HG03045 (cell line): ENCODE results near the gene CHST11.

Experiments
- ATAC-seq: cut with Tn5 transposase; IDR thresholded peaks from one replicate; pipeline ENCODE4 v1.9.1; 2021; ENCODE audit warnings: mild to moderate bottlenecking, moderate library complexity; ENCODE audit not compliant: unreplicated experiment

The CHST11 gene

DNA sequence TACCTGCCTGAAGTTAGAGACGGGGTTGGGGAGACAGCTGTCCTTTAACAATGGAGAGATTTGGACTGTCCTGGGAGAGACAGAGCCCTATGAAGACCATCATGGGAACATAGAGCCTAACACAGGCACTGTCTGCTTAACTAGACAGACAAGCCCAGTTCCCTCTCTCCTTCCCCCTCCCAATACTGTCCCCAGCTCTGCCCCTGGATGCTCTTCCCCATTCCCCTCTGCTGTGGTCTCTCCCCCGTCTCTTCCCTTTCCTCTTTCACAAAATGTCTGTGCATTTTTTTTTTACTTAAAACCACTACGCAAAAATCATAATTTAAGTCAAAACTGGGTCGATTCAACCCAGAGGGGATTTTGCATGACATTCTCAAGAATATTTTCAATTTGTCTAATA, 232.9 kb downstream of the CHST11 start:
- no peak for ATAC-seq

DNA sequence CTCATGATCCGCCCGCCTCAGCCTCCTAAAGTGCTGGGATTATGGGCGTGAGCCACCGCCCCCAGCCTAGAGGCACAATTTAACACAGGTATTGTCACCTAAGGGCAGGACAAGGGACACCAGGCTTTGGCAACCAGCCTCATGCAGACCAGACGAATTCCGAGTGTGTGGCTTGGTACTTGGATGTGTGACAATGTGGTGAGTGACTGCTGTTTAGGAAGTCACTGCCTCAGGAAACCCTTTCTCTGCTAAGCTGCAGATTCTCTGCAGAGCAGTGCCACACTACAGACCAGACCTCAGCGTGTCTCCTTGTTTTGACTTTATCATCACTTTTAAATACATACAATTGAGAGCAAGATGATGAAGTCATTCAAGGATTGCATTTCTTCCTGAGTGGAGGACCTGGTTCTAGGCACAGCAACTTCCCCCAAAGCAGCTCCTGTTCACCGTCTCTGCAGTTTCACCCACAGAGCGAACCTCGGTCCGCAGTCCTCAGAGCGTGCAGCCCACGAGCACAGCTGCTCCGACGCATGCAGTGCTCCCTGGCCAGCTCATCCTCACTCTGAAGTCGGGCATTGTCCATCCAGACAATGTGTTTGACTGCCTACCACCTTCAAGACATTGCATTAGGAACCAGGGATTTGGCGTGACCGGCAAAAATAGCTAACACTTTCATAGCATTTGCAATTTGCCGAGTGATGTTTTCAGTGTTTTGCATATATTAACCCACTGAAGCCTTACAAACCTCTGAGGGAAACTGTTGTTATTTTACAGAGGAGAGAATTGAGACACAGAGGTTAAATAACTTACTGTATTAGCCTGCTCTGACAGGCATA, 235.2 kb downstream of the CHST11 start:
- ATAC-seq = no peak

DNA sequence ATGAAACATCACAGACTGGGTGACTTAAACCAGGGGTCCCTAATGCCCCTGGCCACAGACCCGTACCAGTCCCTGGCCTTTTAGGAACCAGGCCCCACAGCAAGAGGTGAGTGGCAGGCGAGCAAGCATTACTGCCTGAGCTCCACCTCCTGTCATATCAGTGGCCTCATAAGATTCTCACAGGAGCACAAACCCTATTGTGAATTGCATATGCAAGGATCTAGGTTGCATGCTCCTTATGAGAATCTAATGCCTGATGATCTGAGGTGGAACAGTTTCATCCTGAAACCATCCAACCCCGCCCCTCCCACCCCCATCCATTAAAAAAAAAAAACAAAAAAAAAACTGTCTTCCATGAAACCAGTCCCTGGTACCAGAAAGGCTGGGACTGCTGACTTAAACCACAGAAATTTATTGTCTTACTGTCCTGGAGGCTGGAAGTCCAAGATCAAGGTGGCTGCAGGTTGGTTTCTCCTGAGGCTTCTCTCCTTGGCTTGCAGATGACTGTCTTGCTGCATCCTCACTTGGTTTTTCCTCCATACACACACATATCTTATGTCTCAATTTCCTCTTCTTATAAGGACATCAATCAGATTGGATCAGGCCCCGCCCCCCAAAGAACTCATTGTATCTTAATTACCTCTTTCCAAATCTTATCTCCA, 235.9 kb downstream of the CHST11 start:
- ATAC-seq = no peak

DNA sequence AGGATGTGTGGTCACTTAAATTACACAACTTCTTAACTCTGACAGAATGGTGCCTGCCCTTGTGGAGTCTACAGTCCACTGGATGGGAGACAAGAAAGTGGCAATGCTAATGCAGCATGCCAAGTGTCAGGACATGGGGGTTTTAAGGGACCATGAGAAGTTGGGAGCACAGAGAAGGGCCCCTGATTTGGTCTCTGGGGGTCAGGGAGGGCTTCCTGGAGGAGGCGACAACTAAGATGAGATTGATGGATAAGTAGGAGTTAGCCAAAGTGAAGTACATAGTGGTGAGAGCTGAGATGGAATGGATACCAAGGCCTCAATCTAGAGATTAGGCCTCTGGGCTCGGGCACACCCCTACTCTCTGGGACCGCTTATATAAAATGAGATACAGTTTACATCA, 236.7 kb downstream of the CHST11 start:
- ATAC-seq = no peak

DNA sequence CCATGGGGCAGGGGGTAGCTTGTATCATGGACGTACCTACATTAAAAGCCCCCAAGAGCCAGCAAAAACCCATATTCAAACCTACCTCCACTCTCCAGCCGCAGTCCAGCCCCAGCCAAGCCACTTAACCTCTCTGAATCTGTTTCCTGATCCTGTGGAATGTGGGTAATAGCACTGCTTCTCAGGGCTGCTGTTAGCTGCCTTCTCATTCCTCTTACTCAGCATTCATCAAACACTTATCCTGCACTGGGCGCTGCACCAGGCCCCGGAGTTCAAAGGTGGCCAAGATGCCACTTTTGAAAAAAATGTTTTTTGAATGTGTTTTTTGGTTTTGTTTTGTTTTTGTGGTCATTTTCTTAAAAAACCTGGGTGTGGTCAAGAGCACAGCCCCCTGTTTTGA, 237.4 kb downstream of the CHST11 start:
- no peak for ATAC-seq

DNA sequence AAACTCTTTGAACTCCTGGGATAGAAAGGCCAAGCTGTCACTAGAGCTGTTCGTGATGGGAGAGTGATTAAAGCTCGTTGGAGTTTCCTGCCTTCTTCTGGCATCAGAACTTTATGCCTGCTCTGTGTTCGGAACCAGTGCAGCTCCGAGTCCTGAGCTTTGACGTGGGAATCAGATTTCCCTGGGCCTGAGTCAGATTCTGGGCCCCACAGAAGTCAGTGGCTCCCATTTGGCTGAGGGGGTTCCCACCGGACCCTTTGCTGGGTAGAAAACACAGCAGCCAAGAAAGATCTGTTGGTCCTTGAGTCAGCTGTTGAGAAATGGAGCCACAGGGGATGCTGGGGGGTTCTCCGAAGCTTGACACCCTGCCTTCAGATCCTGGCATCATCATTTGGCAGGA, 238.0 kb downstream of the CHST11 start:
- ATAC-seq = no peak

DNA sequence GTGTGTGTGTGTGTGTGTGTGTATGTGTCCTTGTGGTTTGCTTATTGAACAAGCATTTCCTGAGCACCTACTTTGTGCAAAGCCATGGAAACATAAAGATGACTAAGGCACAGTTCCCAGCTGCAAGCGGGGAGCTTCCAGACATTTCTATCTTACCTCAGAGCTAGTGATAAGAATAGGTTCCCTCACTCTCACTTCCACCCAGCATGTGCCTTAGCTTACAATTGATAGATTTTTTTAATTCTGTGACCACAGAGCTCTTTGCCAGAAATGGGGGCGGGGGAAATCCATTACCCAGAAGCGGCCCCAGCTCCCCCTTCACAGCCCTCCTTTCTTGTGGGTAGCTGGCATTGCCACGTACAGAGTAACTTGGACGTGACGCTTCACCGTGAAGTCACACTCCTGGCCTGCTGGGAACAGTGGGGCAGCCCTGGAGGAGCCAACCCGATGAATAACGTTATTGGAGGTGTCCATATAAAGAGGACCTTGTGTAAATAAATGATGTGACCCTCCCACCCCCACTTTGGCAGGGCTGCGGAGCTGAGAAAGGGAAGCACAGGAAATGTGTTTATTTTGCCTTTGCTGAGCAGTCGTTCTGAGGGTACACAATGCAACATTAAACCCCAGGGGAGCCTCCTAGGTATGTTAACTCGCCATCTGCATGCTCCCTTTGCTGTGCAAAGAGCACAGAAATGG, 238.9 kb downstream of the CHST11 start:
- ATAC-seq = peak; percentile 42

DNA sequence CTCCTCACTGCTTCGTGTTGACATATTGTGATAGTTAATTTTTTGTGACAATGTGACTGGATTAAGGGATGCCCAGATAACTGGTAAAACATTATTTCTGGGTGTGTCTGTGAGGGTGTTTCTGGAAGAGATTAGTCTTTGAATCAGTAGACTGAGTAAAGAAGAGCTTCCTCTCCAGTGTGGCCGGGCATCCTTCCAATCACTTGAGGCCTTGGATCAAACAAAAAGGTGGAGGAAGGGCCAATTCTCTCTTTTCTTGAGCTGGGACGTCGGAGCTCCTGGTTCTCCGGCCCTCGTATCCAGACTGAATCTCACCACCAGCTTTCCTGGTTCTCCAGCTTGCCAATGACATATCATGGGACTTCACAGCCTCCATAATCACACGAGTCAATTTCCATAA, 240.4 kb downstream of the CHST11 start:
- no peak for ATAC-seq

DNA sequence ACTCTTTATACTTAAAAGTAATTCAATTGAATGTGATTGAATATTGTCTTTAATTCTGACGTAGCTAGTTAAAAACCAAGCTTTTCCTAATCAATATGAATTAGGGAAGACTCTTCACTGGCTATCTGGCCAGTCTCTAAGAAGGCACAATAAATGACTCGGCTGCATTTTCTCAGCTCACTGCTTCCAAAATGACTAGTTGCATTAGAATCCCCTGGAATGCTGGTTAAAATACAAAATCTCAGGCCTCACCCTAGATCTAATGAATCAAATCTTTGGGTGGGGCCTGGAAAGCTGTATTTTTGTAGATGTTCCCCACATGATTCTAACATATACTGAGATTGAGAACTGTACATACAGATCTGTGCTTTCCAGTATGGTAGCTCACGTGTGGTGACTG, 242.1 kb downstream of the CHST11 start:
- ATAC-seq = no peak

DNA sequence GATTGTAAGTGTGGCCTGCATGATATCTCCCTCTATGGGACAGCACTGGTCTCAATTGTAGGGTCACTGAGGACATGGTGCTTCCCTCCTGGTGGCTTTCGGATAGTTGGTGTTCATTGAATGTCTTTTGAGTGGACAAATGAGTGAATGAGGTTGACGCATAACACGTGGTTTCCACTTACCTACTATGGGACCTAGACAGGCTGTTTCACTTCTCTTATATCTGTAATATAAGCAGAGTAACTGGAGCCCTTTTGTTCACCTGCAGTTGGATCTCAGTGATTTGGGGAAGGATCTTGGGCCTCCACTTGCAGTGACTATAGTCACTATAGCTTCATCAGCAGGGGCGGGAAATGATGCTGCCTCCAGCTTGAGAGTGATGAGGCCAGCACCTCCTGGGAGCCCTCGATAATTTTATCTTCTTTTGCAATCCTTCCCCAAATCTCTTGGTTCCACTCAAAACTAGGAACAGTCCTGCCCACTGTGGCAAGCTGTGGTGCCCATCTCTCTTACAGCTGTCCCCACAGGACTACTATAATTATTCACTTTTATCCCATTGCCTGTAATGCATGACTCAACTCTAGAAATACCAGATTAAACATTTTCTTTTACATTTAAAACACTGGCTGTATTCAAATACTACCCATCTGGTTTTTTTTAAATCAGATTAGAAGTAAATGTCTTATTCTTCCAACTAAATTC, 242.9 kb downstream of the CHST11 start:
- ATAC-seq = peak; percentile 49

DNA sequence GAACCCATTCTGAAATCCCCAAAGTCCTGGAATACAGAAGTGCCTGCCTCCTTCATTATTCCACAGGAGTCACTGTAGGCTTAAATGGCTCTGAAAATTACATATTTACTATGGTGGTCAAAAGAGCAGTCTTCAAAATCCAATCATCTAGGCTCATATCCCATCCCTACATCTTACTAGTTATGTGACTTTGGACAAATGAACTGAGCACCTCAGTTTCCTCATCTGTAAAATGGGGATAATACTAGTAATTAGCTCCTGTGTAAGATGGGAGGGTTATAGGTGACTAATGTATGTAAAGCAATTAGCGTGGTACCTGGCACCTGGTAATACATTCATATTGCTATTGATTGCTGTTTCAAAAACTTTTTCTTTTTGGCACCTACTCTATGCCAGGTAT, 243.6 kb downstream of the CHST11 start:
- no peak for ATAC-seq

DNA sequence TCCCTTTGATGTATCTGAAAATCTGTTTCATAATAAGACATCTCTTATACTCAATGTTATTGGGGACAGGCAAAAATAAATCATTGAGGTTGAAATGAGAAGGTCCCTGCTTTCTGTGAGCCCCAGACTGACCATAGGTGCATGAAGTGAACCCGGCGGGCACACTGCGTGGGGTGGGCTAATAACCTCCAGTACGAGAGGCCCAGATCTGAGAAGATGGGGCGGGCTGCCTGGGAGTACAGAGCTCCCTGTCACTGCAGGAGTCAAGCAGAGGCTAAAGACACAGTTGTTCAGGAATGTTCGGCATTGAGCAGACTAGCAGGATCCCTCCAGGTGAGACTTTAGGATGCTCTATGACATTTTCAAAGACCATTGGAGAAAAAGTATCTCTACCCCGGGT, 244.6 kb downstream of the CHST11 start:
- no peak for ATAC-seq

DNA sequence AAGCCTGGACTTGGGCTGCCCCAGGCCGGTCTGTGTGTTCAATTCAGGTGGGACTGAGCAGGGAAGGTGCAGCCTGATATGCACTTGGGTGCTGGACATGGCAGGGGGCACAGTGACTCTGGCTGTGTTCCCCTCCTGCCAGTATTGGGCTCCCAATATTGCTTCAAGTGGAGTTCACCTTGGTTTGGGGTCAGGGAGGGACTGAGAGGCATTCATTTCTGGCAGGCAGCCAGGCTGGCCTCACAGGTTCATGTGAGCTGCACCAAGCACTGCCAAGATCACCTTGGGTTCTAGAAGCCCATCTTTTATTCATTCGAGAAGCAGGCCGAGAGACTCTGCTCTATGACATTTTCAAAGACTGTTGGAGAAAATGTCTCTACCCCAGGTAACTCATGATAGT, 245.0 kb downstream of the CHST11 start:
- no peak for ATAC-seq

DNA sequence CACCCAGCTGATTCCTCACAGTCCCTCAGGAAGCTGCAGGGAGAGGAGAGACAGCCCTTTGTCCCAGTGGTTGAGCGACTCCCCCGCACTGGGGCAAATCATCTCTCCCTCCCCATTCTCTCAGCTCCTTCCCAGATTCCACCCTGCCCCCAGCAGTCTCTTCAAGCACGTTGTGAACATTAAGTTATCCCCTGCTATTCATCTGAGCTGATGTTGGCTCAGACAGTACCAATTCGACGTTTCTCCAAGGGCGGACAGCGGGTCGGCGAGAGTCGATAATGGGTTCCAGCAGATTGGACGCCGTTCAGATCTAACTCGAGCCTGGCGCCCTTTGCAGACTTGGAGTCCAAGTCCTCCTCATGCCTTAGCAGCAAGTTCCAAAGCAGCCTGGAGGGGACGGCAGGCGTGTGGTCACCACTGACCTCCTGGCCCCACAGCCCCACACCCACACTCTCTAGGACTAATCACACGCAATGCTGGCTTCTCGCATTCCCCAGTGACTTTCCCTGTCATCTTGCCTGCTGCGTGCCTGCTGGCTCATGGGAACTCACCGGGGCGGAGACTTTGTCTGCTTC, 245.9 kb downstream of the CHST11 start:
- ATAC-seq = no peak

DNA sequence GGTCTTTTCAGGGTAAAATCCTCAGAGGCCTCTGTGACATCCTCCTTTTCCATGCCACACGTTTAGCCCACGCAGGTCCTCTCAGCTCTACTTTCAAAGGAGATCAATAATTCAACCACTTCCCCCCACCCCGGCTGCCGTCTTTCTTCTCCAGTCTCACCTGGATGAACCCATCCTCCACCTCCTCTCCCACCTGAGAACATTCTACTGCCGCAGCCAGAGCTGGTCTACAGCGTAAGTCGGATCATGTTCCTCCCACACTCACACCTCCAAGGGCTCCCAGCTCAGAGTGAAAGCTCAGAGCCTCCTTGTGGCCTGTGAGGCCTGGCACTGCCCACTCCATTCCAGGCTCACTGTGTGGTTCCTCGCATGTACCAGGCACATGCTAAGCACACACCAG, 246.6 kb downstream of the CHST11 start:
- no peak for ATAC-seq

DNA sequence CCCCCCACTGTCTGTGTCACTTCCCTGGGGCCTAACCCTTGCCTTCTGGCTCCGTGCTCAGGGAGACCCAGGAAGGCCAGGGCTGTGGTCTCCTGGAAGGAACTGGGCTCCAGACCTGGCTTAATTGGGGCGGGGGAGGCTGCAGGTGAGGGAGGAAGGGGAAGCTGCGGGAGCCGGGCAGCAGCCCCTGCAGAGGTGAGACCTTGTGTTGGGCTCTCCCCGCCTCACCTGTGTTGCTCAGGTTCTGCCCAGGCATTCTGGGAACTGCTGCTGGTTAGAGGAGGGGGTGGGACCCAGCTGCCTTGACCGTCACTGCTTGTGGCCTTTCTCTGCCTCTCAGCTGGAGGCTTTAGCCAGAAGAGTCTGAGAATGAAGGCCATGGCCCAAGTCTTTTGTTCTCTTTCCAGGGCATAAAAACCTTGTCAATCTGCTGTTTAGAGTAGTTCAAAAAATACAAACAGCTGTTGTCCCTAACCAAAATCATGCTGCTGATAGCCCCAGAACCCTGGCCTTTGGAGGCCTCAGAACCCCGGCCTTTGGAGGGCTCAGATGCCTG, 247.6 kb downstream of the CHST11 start:
- ATAC-seq = no peak

DNA sequence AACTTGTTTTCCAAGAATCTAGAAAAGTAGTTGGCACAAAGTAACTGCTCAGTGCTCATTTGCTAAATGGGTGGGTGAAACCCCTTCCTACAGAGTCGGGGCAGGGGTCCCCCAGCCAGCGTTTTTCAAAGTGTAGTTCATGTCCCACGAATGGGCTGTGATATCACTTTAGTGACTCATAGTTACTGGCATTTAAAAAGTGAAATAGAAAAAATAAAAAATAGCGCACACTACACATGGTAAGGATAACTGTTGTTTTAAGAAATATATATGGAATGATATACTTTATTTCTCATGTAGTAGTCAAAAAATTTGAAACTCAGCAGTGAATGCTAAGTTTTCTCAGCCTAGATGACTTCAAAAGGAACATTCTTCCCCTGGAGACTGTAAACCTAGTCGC, 250.4 kb downstream of the CHST11 start:
- ATAC-seq = no peak

DNA sequence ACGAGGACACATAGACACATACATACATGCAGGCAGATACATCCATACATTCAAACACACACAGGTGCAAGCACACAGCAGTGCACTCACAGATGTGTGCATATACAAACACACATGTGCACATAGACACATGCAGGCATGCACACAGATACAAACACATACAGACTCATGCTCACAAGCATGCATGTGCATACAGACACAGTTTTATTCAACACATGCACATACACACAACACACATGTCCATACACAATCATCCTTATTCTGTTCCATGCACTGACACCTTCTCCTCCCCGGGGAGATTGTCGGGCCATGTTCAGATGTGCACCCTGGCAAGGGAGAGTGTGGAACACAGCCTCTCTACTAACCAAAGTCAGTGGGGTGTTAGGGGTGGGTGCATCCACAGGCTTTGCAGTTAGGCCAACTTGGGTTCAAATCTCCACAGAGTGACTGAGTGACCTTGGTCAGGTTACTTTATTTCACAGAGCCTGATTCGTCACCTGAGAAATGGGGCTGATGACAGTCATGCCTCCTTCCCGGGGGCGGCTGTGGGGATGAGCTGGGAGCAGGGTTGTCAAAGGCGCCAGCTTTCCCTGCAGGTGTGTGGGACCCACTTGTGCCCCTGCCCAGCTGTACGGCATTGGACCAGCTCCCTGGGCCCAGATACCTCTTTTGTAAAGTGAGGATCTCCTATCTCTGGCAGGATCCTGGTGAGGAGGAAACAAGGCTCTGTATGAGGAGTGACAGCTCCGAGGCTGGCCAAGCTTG, 251.2 kb downstream of the CHST11 start:
- ATAC-seq = no peak

DNA sequence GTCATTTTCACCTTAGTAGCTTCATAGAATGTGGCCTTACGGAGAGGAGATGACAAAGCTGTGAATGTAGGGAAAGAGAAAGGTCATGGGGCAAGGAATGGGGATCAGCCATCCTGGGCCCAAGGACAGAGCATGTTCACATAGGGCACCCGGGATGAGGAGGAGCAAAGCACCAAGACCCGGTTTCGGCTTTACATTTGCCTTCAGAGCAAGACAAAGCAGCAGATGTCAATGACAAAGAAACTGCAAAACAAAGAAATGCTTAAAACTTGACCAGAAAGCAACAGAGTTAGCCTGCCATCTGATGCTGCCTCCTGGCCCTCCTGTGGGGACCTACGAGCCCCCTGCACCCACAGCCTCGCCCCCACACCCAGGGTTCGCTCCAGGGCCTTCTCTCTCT, 252.1 kb downstream of the CHST11 start:
- no peak for ATAC-seq
